ENCODE measurements around the gene ZNF541.
"Not testable (repeated sequence)": the region's sequence is repeated elsewhere in the genome, so short reads cannot be mapped to it uniquely, and the experiment has no call there.

The ZNF541 gene

DNA sequence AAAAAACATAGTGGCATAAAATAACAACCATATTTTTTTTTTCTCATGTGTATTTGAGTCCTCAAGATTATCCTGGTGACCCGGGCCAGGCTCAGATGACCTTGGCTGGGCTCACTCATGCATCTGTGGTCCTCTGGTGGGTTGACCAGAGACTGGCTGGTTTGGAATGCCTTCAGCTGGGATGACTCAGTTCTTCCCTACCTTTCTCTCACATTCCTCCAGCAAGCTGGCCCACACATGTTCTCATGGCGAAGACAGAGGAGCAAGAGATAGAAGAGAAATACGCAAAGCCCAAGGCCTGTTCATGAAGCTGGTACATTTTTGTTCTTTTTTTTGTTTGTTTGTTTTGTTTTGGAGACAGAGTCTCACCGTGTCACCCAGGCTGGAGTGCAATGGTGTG lies 14.3 kb upstream of the ZNF541 start:
- TF ChIP-seq, protein P1, sequence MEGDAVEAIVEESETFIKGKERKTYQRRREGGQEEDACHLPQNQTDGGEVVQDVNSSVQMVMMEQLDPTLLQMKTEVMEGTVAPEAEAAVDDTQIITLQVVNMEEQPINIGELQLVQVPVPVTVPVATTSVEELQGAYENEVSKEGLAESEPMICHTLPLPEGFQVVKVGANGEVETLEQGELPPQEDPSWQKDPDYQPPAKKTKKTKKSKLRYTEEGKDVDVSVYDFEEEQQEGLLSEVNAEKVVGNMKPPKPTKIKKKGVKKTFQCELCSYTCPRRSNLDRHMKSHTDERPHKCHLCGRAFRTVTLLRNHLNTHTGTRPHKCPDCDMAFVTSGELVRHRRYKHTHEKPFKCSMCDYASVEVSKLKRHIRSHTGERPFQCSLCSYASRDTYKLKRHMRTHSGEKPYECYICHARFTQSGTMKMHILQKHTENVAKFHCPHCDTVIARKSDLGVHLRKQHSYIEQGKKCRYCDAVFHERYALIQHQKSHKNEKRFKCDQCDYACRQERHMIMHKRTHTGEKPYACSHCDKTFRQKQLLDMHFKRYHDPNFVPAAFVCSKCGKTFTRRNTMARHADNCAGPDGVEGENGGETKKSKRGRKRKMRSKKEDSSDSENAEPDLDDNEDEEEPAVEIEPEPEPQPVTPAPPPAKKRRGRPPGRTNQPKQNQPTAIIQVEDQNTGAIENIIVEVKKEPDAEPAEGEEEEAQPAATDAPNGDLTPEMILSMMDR (IDR thresholded peaks at IDR 0.05) = no peak
- Mint-ChIP-seq H3K27ac (peak overlapping the region; percentile 25), H3K4me1 (no peaks in the 10 kb centered on the region), H3K36me3 (ENCODE audit: low read depth) (no peaks in the 10 kb centered on the region), H3K9me3 (peaks cover 34% of the 10 kb centered on the region), H3K4me3 (no peak overlapping the region), H3K27me3 (ENCODE audit: low read depth, poor library complexity) (peaks cover 20% of the 10 kb centered on the region)
- no peak for DNase-seq

DNA sequence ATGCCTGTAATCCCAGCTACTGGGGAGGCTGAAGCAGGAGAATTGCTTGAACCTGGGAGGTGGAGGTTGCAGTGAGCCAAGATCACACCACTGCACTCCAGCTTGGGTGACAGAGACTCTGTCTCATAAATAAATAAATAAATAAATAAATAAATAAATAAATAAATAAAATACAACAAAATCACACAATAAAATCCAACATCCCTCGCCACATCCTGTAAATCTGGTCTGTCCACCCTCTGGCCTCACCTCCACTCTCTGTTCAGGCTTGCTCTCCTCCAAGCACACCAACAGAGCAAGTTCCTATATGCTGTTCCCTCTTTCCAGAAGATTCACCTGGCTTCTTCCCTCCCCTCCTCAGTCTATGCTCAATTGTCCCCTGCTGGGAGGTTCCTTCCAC lies 10.2 kb upstream of the ZNF541 start:
- Mint-ChIP-seq H3K27me3 (ENCODE audit: low read depth, poor library complexity) (peaks cover 28% of the 10 kb centered on the region), H3K9me3 (peaks cover 24% of the 10 kb centered on the region)
- not testable (repeated sequence) for H3K27ac Mint-ChIP-seq; DNase-seq; H3K4me3 Mint-ChIP-seq; H3K4me1 Mint-ChIP-seq; H3K36me3 Mint-ChIP-seq (ENCODE audit: low read depth)

DNA sequence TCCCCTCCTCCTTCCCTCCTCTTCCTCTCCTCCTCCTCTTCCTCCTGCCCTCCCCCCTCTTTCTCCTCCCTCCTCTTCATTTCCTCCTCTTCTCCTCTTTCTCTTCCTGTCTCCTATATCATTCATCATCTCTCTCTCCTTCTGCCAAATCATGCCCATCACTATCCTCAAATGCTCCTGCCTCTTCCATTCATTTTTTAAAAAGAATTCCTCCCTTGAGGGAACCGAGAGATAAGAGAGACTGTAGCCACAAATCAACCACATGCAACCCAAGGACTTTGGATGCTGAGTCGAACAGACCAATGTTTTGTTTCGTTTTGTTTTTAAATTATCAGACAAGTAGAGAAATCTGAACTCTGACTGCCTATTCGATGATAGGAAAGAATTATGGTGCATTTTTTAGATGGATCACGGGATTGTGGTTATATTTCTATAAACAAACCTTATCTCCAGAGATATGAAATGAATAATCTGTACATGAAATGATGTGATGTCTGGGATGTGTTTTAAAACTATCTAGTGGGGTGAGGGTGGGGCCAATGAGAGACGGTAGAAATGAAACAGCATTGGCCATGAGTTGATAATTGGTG lies 9.5 kb upstream of the ZNF541 start:
- no peak overlapping the region for H3K27ac Mint-ChIP-seq
- DNase-seq = no peak
- no peaks in the 10 kb centered on the region for H3K4me1 Mint-ChIP-seq
- no peak overlapping the region for H3K4me3 Mint-ChIP-seq
- H3K36me3 Mint-ChIP-seq (ENCODE audit: low read depth) = no peaks in the 10 kb centered on the region
- peaks cover 26% of the 10 kb centered on the region for H3K27me3 Mint-ChIP-seq (ENCODE audit: low read depth, poor library complexity)
- peaks cover 17% of the 10 kb centered on the region for H3K9me3 Mint-ChIP-seq
- TF ChIP-seq, protein P1 (IDR thresholded peaks at IDR 0.05) = no peak

DNA sequence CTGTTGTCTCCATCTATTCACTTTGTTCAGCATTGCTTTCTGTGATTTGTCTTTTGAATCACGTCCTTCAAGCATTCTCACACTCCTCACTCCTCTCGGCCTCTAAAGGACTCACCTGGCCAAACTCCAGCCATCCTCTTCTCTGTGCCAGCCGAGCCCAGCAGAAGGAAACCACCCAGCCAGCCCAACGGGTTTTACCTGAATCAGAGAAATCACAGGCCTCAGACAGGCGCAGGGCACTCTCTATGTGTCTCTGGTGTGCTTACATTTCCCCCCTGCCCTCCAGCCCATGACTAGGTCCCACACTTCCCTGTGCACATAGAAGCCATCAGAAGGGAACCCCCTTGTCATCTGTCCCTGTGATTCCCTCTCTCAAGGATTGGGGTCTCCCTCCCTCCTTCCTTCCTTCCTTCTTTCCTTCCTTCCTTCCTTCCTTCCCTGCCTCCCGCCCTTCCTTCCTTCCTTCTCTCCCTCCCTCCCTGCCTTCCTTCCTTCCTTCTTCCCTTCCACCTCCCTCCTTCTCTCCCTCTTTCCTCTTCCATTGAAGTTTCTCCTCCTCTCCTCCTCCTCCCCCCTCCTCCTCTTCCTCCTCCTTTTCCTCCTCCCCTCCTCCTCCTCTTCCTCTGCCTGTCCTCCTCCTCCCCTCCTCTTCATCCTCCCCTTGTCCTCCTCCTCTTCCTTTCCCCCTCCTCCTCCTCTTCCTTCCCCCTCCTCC lies 8.8 kb upstream of the ZNF541 start:
- peaks cover 26% of the 10 kb centered on the region for H3K27me3 Mint-ChIP-seq (ENCODE audit: low read depth, poor library complexity)
- H3K4me3 Mint-ChIP-seq = no peak overlapping the region
- peaks cover 13% of the 10 kb centered on the region for H3K9me3 Mint-ChIP-seq
- H3K4me1 Mint-ChIP-seq = no peaks in the 10 kb centered on the region
- DNase-seq = no peak
- TF ChIP-seq, protein P1 (IDR thresholded peaks at IDR 0.05) = no peak
- H3K27ac Mint-ChIP-seq = no peak overlapping the region
- no peaks in the 10 kb centered on the region for H3K36me3 Mint-ChIP-seq (ENCODE audit: low read depth)

DNA sequence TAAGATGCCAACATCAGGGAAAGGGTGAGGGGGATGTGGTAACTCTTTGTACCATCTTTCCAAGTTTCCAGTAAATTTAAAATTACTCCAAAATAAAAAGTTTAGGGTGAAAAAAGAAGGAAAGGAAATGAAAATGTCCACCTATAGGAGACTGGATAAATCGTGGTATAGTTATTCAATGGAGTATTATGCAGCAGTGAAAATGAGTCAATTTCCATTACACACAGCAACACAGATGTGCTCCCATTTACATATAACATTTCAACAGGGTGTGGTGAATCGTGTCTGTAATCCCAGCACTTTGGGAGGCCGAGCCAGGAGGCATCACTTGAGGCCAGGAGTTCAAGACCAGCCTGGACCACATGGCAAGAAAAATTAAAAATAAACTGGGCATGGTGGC lies 7.4 kb upstream of the ZNF541 start:
- no peak for DNase-seq
- Mint-ChIP-seq H3K27ac (no peak overlapping the region), H3K4me1 (no peaks in the 10 kb centered on the region), H3K9me3 (peaks cover 3% of the 10 kb centered on the region), H3K4me3 (no peak overlapping the region), H3K36me3 (ENCODE audit: low read depth) (no peaks in the 10 kb centered on the region), H3K27me3 (ENCODE audit: low read depth, poor library complexity) (peaks cover 23% of the 10 kb centered on the region)
- TF ChIP-seq, protein P1 (IDR thresholded peaks at IDR 0.05) = no peak

DNA sequence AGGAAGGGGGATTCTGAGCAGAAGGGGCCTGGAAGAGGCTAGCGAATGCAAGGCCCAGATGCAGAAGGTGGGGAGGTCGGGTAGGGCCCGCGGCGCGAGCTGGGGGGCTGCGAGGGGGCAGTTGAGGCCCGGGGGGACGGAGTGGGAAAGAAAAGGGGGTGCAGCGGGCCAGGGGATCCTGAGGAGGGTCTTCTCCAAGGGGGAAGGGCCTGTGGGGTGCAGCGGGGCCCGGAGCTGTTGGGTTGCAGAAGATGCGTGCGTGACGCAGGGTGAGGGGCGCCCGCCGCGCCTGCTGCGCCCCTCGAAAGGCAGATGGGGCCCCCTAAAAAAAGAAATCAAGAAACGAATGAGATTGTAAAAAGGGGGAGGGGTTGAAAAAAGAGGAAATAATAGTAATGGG lies 313 bp downstream of the ZNF541 start:
- H3K27me3 Mint-ChIP-seq (ENCODE audit: low read depth, poor library complexity) = peaks cover 11% of the 10 kb centered on the region
- H3K36me3 Mint-ChIP-seq (ENCODE audit: low read depth) = no peaks in the 10 kb centered on the region
- H3K4me1 Mint-ChIP-seq = peaks cover 21% of the 10 kb centered on the region
- H3K27ac Mint-ChIP-seq = no peak overlapping the region
- TF ChIP-seq, protein P1 (IDR thresholded peaks at IDR 0.05) = no peak
- DNase-seq = no peak
- no peak overlapping the region for H3K4me3 Mint-ChIP-seq
- H3K9me3 Mint-ChIP-seq = no peaks in the 10 kb centered on the region

All from nephron progenitor cell (in vitro differentiated cells).